ENCODE measurements around the gene AMIGO3.
"Not testable (repeated sequence)": the region's sequence is repeated elsewhere in the genome, so short reads cannot be mapped to it uniquely, and the experiment has no call there.

AMIGO3 gene

GRCh38 chr3:49706456-49707112 lies 12.9 kb downstream of the AMIGO3 start:
- DNase-seq = no peak

- no peak for DNase-seq
Measured at GRCh38 chr3:49705390-49705960, 14.0 kb downstream of the AMIGO3 start.

GRCh38 chr3:49704629-49705028 lies 14.9 kb downstream of the AMIGO3 start:
- no peak for DNase-seq

- no peak for DNase-seq
Measured at GRCh38 chr3:49703956-49704355, 15.5 kb downstream of the AMIGO3 start.

- peak; percentile 68 for DNase-seq
Measured at GRCh38 chr3:49703443-49703927, 16.0 kb downstream of the AMIGO3 start.

DNA sequence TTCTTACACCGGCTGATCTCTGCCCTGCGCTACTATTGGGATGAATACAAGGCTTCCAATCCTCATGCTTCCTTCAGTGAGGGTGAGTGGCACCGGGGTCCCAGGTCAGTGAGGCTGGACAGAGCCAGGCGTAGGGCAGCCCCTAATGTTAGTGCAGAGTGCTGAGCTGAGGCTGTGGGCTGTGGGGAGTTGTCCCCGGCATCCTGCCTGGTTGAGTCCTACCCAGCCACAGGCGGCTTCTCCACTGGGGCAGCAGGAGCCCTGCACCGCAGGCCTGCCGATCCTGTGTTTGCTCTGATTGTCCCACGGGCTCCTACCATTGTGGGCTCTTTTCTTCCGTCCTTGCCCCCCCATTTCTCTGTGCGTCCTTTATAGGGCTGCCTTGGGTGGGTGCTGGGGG lies 16.8 kb downstream of the AMIGO3 start:
- DNase-seq = no peak

GRCh38 chr3:49701388-49702077 lies 18.0 kb downstream of the AMIGO3 start:
- DNase-seq = no peak

DNA sequence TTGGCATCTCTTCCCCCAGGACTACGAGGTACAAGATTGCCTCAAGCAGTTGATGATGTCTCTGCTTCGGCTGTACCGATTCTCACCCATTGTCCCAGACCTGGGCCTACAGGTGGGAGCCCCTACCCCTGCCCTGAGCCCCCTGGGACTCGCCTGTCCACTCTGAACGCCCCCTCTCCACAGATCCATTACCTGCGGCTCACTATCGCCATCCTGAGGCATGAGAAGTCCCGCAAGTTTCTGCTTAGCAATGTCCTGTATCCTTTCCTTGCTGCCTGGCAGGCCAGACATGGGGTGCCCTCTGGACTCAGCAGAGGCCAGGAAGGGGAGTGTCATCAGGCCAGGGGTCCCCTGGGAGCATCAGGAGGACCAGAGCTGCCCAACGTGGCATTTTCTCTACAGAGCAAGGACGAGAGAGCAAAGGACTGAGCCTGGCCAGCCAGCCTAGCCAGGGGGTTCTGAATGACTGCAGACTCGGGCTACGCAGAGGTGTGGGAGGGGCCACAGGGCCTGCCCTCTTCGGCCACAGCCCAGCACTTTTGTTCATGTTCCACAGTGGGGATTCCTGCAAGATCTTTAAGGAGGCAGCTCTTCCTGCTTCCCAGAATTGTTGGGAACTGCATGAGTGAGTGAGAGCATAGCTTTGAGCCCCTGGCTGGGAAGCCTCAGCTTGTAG lies 18.9 kb downstream of the AMIGO3 start:
- DNase-seq = no peak

DNA sequence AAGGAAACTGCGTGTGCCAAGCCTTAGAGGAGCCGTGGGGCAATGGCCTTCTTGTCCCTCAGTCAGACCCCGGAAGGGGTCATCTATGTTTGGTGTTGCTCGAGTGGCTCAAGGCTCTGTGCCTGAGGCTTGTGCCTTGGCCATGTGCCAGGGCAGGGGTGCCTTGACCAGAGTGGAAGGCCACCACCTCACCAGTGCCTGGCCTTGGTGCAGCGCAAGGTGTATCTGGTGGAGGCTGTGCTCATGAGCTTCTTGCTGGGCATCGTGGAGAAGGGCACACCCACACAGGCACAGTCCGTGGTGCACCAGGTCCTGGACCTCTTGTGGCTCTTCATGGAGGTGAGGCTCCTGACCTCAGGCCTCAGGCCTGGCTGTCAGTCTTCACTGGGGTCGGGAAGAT lies 19.5 kb downstream of the AMIGO3 start:
- DNase-seq = no peak

- DNase-seq = no peak
Measured at GRCh38 chr3:49699281-49699979, 20.1 kb downstream of the AMIGO3 start.

- DNase-seq = not testable (repeated sequence)
Measured at GRCh38 chr3:49695350-49696015, 24.0 kb downstream of the AMIGO3 start.

DNA sequence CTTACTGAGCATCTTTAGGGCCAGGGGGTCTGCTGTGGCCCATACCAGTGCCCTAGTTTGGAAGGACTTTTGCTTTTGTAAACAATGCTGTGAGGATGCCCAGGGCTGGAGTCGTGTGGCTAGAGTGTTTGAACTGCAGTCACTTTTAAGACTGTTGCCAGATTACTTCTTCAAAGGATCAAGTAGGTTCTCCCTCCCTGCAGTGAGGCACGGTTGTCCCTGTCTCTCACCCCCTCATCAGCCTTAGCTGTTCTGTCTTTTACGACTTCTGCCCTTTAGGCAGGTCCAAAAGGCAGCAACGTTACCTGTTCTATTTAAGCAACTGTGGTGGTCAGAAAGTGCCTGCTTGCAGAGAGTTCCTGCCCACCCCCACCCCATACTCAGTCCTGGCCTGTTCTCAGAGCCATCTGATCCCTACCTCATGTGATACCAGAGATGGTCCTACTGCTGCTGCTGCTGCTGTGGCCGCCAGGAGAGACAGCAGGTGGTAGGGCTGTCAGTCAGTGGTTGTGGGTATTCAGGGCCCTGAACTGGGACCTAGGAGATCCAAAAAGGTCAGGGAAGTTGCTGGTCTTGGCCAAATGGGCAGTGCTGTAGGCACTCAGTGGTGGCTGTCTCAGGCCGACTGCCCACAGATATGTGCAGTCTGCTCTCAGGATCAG lies 24.9 kb downstream of the AMIGO3 start:
- not testable (repeated sequence) for DNase-seq

GRCh38 chr3:49691481-49691880 lies 28.0 kb downstream of the AMIGO3 start:
- DNase-seq = not testable (repeated sequence)

DNA sequence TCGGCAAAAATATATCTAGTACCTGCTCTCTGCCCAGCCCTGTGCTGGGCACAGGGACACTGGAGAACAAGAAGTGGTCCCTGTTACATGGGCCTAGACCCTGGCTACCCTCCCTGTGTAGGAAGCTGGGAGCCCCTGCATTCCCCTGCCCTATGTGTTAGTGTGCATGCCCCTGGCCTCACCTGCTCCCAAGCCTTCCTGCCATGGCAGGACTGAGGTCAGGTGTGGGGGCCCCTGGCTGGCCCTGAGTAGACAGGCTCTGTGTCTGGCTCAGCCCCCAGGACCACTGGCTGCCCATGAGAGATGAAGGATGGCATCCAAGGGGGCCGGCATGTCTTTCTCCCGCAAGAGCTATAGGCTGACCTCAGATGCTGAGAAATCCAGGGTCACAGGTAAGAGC lies 28.6 kb downstream of the AMIGO3 start:
- not testable (repeated sequence) for DNase-seq

- DNase-seq = not testable (repeated sequence)
Measured at GRCh38 chr3:49689908-49690624, 29.4 kb downstream of the AMIGO3 start.

- no peak for DNase-seq
Measured at GRCh38 chr3:49689046-49689907, 30.2 kb downstream of the AMIGO3 start, which contains the start of the genes MST1 and RNF123. Gene MST1 (minus strand): TSS chr3:49689474. CDS start chr3:49688691, 783 bp downstream. Gene RNF123 (plus strand): TSS chr3:49689557. CDS start chr3:49691166, 1,609 bp downstream.

DNA sequence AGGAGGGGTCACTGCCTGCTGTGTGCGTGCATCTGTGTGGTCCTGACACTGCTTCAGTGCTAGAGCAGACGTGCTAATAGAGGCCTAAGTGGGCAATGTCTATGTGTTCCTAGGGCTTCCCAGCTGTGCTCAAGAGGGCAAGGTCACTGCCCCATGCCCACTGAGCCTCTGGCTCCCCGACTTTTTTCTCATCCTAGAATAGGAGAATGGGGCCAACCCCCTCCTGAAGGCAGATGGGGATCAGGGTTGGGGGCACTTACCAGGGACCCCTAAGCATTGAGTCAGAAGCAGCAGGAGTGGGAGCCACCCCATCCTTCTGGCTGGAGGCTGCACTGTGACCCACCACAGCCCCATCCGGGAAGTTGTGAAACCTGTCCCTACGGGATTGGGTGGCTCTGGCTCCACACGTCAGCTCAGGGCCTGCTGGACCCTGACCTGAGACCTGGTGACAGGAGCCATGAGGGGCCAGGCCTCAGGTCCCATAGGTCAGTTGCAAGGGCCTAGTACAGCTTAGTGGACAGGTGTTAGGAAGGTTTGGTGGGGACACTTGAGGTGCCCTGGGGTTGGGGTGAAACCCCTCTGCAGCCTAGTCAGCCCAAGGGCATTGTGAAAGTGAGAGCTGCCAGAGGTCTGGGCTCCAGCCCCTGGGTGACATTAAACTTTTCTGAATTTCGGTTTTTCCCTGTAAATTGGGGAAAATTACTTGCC lies 31.0 kb downstream of the AMIGO3 start:
- DNase-seq = not testable (repeated sequence)

- not testable (repeated sequence) for DNase-seq
Measured at GRCh38 chr3:49687424-49687795, 32.1 kb downstream of the AMIGO3 start.

- DNase-seq = not testable (repeated sequence)
Measured at GRCh38 chr3:49686769-49687423, 32.6 kb downstream of the AMIGO3 start.
